ENCODE data around the gene CSNK2A2. TPM values are rescaled to one million over a fixed set of nuclear protein-coding genes. Genes with fewer than 3 reads are reported as not detected.

CSNK2A2 gene
- total RNA-seq, 2 experiments from 2014 or later, result 94.9 to 98.5 TPM

- CTCF ChIA-PET, result interaction anchor here (0.6 kb wide), 1 partner anchor 44 kb away, joined by 6 read pairs; no protein-coding TSS in a partner anchor
- POLR2A ChIA-PET, result no interaction called here
These were observed 79.0 kb downstream of the CSNK2A2 start for GRCh38 chr16:58118801-58119508.

GRCh38 chr16:58116529-58116928 lies 81.4 kb downstream of the CSNK2A2 start:
- POLR2A ChIA-PET, result interaction anchor here (1.1 kb wide), 1 partner anchor 13 kb away, joined by 3 read pairs; no protein-coding TSS in a partner anchor
- CTCF ChIA-PET, result interaction anchor here (0.7 to 0.9 kb wide), 2 partner anchors 13 to 359 kb away, joined by 3 read pairs; partner anchors contain the start of gene CFAP20

GRCh38 chr16:58116081-58116480 lies 81.8 kb downstream of the CSNK2A2 start:
- ChIA-PET POLR2A (interaction anchor here (1.1 kb wide), 1 partner anchor 14 kb away, joined by 3 read pairs; no protein-coding TSS in a partner anchor), CTCF (interaction anchor here (0.7 kb wide), 1 partner anchor 13 kb away, joined by 3 read pairs; the partner anchor contains the start of gene CFAP20)

- CTCF ChIA-PET, result no interaction called here
- POLR2A ChIA-PET, result no interaction called here
These were observed 82.8 kb downstream of the CSNK2A2 start for GRCh38 chr16:58114827-58115825.

GRCh38 chr16:58111302-58111627 lies 86.6 kb downstream of the CSNK2A2 start:
- ChIA-PET POLR2A (no interaction called here), CTCF (no interaction called here)

- ChIA-PET POLR2A (no interaction called here), CTCF (no interaction called here)
These were observed 87.2 kb downstream of the CSNK2A2 start for GRCh38 chr16:58110571-58111301.

GRCh38 chr16:58109881-58110280 lies 88.0 kb downstream of the CSNK2A2 start:
- ChIA-PET POLR2A (no interaction called here), CTCF (interaction anchor here (0.5 to 0.8 kb wide), 2 partner anchors 12 to 51 kb away, joined by 3 to 5 read pairs; no protein-coding TSS in a partner anchor)

- CTCF ChIA-PET, result interaction anchor here (0.8 kb wide), 1 partner anchor 12 kb away, joined by 3 read pairs; no protein-coding TSS in a partner anchor
- POLR2A ChIA-PET, result no interaction called here
These were observed 88.6 kb downstream of the CSNK2A2 start for GRCh38 chr16:58109330-58109729.

Other genes starting within 250 kb of the CSNK2A2 start
- gene CNGB1, start 227.0 kb downstream of the CSNK2A2 start, total RNA-seq, result not detected
- 10 to 100 TPM in 1 of 2 experiments, 1 to 10 TPM in 1; 9.5 to 10.1 TPM for gene ZNF319, start 197.4 kb downstream of the CSNK2A2 start, total RNA-seq
- 10 to 100 TPM; 67.7 to 71.0 TPM for gene USB1, start 196.7 kb downstream of the CSNK2A2 start, total RNA-seq
- under 1 TPM; 0.61 to 0.84 TPM for gene MMP15, start 172.4 kb downstream of the CSNK2A2 start, total RNA-seq
- gene CFAP20, start 68.7 kb downstream of the CSNK2A2 start, total RNA-seq, result 10 to 100 TPM; 54.3 to 54.7 TPM
- gene PRSS54, start 96.9 kb upstream of the CSNK2A2 start, total RNA-seq, result not detected
- gene GINS3, start 194.4 kb upstream of the CSNK2A2 start, total RNA-seq, result 10 to 100 TPM; 25.9 to 26.9 TPM

Measured in activated CD8-positive, alpha-beta memory T cell treated with anti-CD3 and anti-CD28 coated beads for 36 hours (primary cell).